DMS153 treated with DMSO at 0.1 percent for 48 hours (cell line): ENCODE data around the gene COL6A2.
"Not testable (repeated sequence)": the region's sequence is repeated elsewhere in the genome, so short reads cannot be mapped to it uniquely, and the experiment has no call there.

Source experiments
- DNase-seq: peaks from one replicate; lab custom pipeline; 2025; ENCODE audit not compliant: unreplicated experiment; lab: John Stamatoyannopoulos, UW

COL6A2 gene

DNA sequence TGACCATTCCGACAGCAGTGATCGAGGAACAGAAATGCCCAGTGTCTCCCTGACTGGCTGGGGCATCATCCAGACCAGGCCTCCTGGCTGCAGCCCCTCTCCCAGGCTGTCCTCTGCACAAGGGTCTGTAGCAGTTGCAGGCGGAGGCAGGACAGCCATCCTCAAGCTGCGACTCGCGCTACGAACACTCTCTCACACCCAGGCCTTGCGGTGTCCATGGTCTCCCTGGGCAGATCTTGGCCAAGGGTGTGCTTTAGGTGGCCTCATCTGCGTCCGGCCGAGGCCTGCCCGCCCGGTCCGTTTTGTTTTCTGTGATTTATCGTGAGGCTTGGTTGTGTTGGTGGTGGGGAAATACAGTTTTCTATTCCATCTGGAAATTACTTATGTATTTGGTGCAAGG is 41.8 kb downstream of the COL6A2 start:
- no peak for DNase-seq

DNA sequence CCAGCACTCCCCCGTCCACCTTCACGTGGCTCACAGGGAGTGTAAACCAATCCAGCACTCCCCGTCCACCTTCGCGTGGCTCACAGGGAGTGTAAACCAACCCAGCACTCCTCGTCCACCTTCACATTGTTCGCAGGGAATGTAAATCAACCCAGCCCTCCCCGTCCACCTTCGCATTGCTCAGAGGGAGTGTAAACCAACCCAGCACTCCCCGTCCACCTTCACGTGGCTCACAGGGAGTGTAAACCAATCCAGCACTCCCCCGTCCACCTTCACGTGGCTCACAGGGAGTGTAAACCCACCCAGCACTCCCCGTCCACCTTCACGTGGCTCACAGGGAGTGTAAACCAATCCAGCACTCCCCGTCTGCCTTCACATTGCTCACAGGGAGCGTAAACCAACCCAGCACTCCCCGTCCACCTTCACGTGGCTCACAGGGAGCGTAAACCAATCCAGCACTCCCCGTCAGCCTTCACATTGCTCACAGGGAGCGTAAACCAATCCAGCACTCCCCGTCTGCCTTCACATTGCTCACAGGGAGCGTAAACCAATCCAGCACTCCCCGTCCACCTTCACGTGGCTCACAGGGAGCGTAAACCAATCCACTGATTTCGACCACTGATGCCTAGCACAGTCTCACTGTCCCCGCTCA is 42.6 kb downstream of the COL6A2 start:
- DNase-seq = not testable (repeated sequence)

- no peak for DNase-seq
These were observed 44.1 kb downstream of the COL6A2 start for GRCh38 chr21:46141767-46142581.

GRCh38 chr21:46142582-46143473 is 44.9 kb downstream of the COL6A2 start:
- DNase-seq = no peak

GRCh38 chr21:46144464-46145070 is 46.7 kb downstream of the COL6A2 start:
- no peak for DNase-seq

- no peak for DNase-seq
These were observed 47.4 kb downstream of the COL6A2 start for GRCh38 chr21:46145159-46145839.

DNA sequence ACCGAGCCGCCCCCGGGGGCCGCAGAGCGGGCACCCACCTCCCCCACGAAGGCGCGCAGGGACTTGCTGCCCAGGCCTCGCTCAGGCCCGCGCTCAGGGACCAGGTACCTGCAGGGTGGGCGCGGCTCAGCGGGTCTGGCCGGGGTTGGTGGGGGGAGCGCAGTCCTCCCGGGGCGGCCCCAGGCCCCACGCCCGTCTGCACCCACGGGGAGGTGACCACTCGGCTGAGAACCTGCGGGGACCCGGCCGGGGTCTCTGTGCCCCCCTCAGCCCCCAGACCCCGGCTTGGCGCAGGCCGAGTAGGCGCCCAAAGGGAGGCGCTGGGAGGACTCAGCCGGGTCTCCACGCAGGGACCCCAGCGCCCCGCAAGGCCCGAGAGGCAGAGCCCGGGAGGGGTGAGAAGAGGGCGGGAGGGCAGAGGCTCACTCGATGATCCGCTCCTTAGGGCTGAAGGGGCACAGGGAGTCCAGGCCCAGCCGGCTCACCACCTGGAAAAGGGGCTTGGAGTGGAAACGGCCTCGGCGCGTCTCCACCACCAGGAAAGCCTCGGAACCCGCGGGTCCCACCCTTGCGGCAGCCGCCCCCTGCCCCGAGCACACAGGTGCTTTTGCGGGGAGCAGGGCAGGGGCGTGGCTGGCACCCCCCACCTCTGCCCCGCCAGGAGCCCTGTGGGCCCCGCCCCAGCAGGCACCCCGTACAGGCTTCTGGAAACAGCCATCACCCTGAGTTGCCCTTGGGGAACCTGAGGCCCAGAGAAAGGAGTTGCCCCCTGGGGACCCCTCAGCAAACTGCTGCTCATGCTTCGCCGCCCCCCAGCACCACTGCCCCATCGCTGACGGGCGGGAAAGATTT is 48.2 kb downstream of the COL6A2 start:
- DNase-seq = no peak

GRCh38 chr21:46146856-46147255 is 48.9 kb downstream of the COL6A2 start:
- DNase-seq = no peak

DNA sequence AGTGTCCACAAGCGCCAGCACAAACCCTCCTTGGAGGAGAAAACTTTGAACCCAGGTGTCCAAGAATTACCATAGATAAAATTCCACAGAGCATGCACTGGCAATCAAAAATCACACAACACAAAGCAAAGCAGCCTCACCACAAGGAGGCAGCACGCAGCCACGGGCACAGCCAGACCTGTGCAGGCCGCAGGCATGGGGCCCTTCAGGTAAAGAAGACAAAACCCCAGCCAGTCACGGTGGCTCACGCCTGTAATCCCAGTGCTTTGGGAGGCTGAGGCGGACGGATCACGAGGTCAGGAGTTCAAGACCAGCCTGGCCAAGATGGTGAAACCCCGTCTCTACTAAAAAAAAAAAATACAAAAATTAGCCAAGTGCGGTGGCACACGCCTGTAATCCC is 49.5 kb downstream of the COL6A2 start:
- DNase-seq = not testable (repeated sequence)

DNA sequence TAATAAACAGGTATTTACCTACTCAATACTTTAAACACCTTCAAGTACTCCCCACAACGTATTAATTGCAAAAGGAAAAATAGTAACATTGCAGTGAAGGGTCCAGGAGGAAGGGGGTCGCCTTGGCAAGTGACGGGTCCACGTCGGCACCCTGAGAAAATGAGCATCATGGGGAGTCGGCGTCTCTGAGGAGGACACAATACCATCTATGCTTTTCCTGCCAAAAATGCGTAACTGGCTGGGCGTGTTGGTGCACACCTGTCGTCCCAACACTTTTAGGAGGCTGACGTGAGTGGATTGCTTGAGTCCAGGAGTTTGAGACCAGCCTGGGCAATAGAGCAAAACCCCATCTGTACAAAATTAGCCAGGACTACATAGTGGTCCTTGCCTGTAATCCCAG is 50.2 kb downstream of the COL6A2 start:
- no peak for DNase-seq

DNA sequence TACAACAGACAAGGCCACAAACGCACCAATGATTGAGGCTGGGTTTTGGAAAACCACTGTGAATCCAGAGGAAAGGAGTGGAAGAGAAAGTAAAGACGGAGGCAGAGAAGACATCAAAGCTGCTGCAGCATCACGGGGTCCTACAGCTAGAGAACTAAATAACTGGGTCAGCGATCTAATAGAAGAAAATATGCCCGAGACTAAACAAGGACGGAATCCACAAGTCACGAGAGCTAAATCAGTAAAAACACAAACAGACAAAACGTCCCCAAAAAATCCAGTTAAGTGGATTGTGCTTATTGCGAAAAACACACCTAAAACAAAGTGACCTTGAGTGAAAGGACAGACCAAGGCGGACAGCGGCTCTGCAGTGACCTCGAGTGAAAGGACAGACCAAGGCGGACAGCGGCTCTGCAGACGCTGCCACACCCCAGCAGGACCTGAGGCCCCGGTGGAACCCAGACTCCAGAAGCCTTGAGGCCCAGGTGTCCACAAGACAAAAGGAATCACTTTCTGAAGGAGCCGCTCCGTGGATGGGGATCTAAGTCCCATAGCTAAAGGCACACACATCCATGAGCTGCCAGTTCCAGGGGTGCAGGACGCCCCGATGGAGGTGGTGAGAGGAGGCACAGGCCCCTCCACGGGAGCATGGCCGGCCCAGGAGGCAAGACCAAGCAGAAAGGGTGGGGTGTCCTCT is 51.4 kb downstream of the COL6A2 start:
- no peak for DNase-seq

DNA sequence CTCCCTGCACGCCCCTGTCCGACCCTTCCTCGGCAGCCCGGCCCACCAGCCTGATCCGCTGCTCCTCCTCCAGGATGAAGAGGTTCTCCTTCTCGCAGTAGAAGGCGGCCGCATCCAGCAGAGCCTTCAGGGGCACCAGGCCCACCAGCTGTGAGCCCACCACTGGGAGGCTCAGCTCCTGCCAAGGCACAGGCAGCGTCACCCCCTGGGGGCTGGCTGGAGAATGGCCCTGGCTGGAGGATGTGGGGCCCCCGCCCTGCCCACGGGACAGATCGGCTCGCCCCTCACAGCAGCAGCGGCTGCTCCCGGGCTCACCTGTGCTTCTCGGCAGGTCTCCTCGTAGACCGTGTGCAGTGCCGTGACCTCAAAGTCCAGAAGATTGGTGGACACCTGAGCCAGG is 52.2 kb downstream of the COL6A2 start:
- no peak for DNase-seq

DNA sequence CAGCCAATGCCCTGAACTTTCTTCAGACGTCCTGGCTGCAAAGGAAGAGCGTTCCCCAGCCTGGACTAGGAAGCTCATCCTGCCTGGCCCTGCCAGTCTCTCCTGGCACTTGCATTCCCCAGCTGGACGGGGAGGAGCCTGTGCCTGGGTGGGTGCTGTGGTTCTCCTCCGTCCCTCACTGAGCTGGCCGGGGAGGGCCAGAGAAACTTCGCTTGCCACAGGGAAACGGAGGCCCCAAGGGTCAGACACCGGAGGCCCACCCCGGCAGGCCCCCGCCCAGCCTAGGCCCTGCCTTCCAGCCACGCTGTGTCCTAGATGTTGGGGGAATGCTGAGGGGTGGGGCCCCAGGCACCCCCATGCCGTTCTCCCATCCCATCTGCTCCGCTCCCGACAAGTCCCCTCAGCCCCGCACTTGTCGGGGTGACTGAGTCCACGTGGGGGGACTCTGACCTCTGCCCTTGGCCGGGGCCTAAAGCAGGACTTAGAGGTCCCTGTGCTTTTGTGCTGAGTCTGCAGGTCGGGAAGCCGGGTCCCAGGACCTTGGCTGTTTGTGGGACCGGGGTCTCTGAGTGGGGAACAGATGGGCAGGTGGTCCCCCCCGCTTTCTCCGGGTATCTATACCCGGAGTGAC is 52.7 kb downstream of the COL6A2 start:
- DNase-seq = no peak

DNA sequence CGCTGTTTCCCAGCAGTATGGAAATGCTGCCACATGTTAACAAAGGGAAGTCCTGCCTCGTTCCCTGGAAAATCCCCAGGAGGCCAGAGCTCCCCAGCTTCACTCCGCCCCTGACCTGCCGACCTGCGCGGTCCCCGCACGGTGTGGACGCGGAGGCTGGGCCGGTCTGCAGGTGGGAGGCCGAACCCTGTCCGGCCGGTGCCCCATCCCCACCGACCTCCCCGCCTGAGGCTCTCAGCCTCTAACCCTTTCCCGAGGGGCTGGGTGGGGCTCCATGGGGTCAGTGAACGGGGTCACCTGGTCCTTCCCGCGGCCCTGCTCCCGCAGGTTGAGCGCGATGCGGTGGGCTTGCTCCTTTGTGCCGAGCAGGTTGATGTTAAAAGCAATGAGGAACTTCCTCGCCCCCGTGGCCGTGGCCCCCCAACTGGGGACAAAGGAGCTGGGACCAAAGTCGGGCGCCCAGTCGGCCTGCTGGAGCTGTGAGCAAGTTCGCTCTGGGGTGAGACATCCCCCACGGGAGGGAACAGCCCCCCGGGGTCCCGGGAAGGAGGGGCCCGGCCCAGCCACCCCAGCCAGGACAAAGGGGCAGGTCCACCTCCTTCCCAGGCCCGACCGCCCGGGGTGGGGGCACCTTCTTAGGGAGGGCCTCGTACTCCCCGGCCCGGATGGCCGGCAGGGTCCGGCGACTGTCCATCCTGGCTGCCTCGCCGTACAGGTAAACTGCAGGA is 53.5 kb downstream of the COL6A2 start:
- no peak for DNase-seq

DNA sequence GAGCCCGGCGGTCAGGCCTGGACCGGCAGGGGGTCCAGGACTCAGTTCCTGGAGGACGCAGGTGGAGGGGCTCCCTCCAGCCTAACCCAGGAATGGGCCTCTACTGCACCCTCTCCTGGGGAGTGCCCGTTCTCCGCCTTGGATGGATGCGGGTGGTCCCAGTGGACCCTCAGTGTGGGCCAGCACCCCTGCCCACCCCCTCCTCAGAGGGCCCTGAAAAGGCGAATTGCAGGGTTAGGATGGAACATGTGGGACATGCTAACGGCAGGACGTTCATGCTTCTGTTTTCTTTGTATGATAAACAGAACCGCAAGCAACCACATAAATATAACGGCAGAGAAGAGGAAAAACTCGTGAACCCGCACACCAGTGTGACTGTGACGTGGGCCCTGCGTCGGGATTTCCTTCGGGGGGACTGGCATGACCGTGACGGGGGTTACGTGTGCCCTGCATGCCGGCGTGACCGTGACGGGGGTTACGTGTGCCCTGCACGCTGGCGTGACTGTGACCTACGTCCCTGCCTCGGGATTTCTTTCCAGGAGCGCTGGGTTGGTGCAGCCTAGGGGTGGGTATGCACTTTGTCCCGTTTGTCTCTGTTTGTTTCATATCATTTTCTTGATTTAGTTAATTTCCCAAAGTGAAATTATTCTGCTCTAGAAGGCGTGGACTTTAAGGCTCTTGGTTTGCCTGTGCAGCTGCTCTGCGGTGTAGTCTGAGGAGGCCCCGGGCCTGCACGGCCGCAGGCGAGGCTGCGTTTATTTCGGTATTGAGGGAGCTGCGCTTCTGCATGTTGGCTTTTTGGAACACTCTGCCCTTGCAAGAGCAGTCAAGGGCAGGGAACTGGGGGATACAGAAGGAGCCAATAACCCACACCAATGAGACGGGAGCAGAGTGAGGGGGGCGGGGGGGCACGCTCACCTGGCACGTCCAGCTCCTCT is 54.3 kb downstream of the COL6A2 start:
- no peak for DNase-seq

- no peak for DNase-seq
These were observed 55.0 kb downstream of the COL6A2 start for GRCh38 chr21:46152927-46153246.
